ENCODE data around the gene NYAP2. TPM values are rescaled to one million over a fixed set of nuclear protein-coding genes. Genes with fewer than 3 reads are reported as not detected.

NYAP2 gene
- total RNA-seq, 1 experiment from 2014 or later = not detected

- Mint-ChIP-seq H3K27ac (no peak overlapping the region), H3K4me3 (no peak overlapping the region), H3K9me3 (no peaks in the 10 kb centered on the region), H3K4me1 (no peaks in the 10 kb centered on the region), H3K36me3 (no peaks in the 10 kb centered on the region), H3K27me3 (ENCODE audit: low read depth) (no peaks in the 10 kb centered on the region)
- CTCF ChIA-PET = no interaction called here
- peak; percentile 74 for ATAC-seq
- TF ChIP-seq TP53 (CRISPR knock-in tag; IDR thresholded peaks at IDR 0.05) = no peak
- TF ChIP-seq, protein P1, sequence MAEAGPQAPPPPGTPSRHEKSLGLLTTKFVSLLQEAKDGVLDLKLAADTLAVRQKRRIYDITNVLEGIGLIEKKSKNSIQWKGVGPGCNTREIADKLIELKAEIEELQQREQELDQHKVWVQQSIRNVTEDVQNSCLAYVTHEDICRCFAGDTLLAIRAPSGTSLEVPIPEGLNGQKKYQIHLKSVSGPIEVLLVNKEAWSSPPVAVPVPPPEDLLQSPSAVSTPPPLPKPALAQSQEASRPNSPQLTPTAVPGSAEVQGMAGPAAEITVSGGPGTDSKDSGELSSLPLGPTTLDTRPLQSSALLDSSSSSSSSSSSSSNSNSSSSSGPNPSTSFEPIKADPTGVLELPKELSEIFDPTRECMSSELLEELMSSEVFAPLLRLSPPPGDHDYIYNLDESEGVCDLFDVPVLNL (CRISPR knock-in tag; IDR thresholded peaks at IDR 0.05; ENCODE audit: borderline replicate concordance, low read depth) = no peak
- no peak for TF ChIP-seq TEAD1 (CRISPR knock-in tag; IDR thresholded peaks at IDR 0.05)
- no peak for TF ChIP-seq ZNF138 (CRISPR knock-in tag; conservative IDR thresholded peaks at IDR 0.05)
- no peak for TF ChIP-seq HMGXB4 (CRISPR knock-in tag; IDR thresholded peaks at IDR 0.05)
- TF ChIP-seq ATF1 (CRISPR knock-in tag; IDR thresholded peaks at IDR 0.05) = no peak
- TF ChIP-seq ZNF532 (CRISPR knock-in tag; IDR thresholded peaks at IDR 0.05; ENCODE audit: borderline replicate concordance) = no peak
- no peak for TF ChIP-seq IRF2 (CRISPR knock-in tag; IDR thresholded peaks at IDR 0.05; ENCODE audit: borderline replicate concordance, low read depth)
- no peak for TF ChIP-seq E2F1 (CRISPR knock-in tag; IDR thresholded peaks at IDR 0.05)
- TF ChIP-seq OVOL2 (CRISPR knock-in tag; IDR thresholded peaks at IDR 0.05; ENCODE audit: borderline replicate concordance) = no peak
- TF ChIP-seq SP1 (CRISPR knock-in tag; conservative IDR thresholded peaks at IDR 0.05) = no peak
- no peak for TF ChIP-seq ZNF416 (CRISPR knock-in tag; IDR thresholded peaks at IDR 0.05)
- TF ChIP-seq NR2C2 (CRISPR knock-in tag; IDR thresholded peaks at IDR 0.05) = no peak
- TF ChIP-seq ZNF317 (CRISPR knock-in tag; IDR thresholded peaks at IDR 0.05; ENCODE audit: borderline replicate concordance, low read depth) = no peak
- TF ChIP-seq, protein P2, sequence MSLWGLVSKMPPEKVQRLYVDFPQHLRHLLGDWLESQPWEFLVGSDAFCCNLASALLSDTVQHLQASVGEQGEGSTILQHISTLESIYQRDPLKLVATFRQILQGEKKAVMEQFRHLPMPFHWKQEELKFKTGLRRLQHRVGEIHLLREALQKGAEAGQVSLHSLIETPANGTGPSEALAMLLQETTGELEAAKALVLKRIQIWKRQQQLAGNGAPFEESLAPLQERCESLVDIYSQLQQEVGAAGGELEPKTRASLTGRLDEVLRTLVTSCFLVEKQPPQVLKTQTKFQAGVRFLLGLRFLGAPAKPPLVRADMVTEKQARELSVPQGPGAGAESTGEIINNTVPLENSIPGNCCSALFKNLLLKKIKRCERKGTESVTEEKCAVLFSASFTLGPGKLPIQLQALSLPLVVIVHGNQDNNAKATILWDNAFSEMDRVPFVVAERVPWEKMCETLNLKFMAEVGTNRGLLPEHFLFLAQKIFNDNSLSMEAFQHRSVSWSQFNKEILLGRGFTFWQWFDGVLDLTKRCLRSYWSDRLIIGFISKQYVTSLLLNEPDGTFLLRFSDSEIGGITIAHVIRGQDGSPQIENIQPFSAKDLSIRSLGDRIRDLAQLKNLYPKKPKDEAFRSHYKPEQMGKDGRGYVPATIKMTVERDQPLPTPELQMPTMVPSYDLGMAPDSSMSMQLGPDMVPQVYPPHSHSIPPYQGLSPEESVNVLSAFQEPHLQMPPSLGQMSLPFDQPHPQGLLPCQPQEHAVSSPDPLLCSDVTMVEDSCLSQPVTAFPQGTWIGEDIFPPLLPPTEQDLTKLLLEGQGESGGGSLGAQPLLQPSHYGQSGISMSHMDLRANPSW (CRISPR knock-in tag; conservative IDR thresholded peaks at IDR 0.05; ENCODE audit: low read depth) = no peak
- TF ChIP-seq, protein P3, sequence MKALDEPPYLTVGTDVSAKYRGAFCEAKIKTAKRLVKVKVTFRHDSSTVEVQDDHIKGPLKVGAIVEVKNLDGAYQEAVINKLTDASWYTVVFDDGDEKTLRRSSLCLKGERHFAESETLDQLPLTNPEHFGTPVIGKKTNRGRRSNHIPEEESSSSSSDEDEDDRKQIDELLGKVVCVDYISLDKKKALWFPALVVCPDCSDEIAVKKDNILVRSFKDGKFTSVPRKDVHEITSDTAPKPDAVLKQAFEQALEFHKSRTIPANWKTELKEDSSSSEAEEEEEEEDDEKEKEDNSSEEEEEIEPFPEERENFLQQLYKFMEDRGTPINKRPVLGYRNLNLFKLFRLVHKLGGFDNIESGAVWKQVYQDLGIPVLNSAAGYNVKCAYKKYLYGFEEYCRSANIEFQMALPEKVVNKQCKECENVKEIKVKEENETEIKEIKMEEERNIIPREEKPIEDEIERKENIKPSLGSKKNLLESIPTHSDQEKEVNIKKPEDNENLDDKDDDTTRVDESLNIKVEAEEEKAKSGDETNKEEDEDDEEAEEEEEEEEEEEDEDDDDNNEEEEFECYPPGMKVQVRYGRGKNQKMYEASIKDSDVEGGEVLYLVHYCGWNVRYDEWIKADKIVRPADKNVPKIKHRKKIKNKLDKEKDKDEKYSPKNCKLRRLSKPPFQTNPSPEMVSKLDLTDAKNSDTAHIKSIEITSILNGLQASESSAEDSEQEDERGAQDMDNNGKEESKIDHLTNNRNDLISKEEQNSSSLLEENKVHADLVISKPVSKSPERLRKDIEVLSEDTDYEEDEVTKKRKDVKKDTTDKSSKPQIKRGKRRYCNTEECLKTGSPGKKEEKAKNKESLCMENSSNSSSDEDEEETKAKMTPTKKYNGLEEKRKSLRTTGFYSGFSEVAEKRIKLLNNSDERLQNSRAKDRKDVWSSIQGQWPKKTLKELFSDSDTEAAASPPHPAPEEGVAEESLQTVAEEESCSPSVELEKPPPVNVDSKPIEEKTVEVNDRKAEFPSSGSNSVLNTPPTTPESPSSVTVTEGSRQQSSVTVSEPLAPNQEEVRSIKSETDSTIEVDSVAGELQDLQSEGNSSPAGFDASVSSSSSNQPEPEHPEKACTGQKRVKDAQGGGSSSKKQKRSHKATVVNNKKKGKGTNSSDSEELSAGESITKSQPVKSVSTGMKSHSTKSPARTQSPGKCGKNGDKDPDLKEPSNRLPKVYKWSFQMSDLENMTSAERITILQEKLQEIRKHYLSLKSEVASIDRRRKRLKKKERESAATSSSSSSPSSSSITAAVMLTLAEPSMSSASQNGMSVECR (CRISPR knock-in tag; IDR thresholded peaks at IDR 0.05; ENCODE audit: borderline replicate concordance) = no peak
- TF ChIP-seq ZBTB43 (CRISPR knock-in tag; IDR thresholded peaks at IDR 0.05) = no peak
- no peak for TF ChIP-seq GRHL2 (CRISPR knock-in tag; IDR thresholded peaks at IDR 0.05; ENCODE audit: insufficient replicate concordance, severe bottlenecking)
- POLR2A ChIA-PET = no interaction called here
- DNase-seq (ENCODE audit: low spot score) = peak; percentile 16
These were observed 293.7 kb downstream of the NYAP2 start for GRCh38 chr2:225693259-225693658.

All from WTC11 (cell line).